ENCODE data around the gene MED13L.

Gene MED13L

GRCh38 chr12:115942346-115942745 is 335.1 kb downstream of the MED13L start:
- no peak for DNase-seq (ENCODE audit: low read depth)

GRCh38 chr12:115941362-115941761 is 336.1 kb downstream of the MED13L start:
- no peak for DNase-seq (ENCODE audit: low read depth)

GRCh38 chr12:115938794-115939377 is 338.6 kb downstream of the MED13L start:
- DNase-seq (ENCODE audit: low read depth), result no peak

GRCh38 chr12:115936997-115937916 is 340.2 kb downstream of the MED13L start:
- DNase-seq (ENCODE audit: low read depth), result no peak

- no peak for DNase-seq (ENCODE audit: low read depth)
These were observed 342.6 kb downstream of the MED13L start for GRCh38 chr12:115934877-115935276.

GRCh38 chr12:115934046-115934445 is 343.4 kb downstream of the MED13L start:
- no peak for DNase-seq (ENCODE audit: low read depth)

GRCh38 chr12:115932066-115932465 is 345.4 kb downstream of the MED13L start:
- no peak for DNase-seq (ENCODE audit: low read depth)

GRCh38 chr12:115930336-115930735 is 347.2 kb downstream of the MED13L start:
- DNase-seq (ENCODE audit: low read depth), result no peak

- no peak for DNase-seq (ENCODE audit: low read depth)
These were observed 351.3 kb downstream of the MED13L start for GRCh38 chr12:115926037-115926670.

- no peak for DNase-seq (ENCODE audit: low read depth)
These were observed 353.6 kb downstream of the MED13L start for GRCh38 chr12:115923851-115924250.

- no peak for DNase-seq (ENCODE audit: low read depth)
These were observed 354.4 kb downstream of the MED13L start for GRCh38 chr12:115922952-115923564.

- no peak for DNase-seq (ENCODE audit: low read depth)
These were observed 356.9 kb downstream of the MED13L start for GRCh38 chr12:115920395-115921183.

- no peak for DNase-seq (ENCODE audit: low read depth)
These were observed 358.7 kb downstream of the MED13L start for GRCh38 chr12:115918763-115919162.

GRCh38 chr12:115916910-115917668 is 360.4 kb downstream of the MED13L start:
- peak; percentile 50 for DNase-seq (ENCODE audit: low read depth)

GRCh38 chr12:115914122-115914521 is 363.4 kb downstream of the MED13L start:
- DNase-seq (ENCODE audit: low read depth), result no peak

- no peak for DNase-seq (ENCODE audit: low read depth)
These were observed 365.1 kb downstream of the MED13L start for GRCh38 chr12:115912440-115912839.

- no peak for DNase-seq (ENCODE audit: low read depth)
These were observed 366.1 kb downstream of the MED13L start for GRCh38 chr12:115911360-115911759.

GRCh38 chr12:115910057-115910456 is 367.4 kb downstream of the MED13L start:
- no peak for DNase-seq (ENCODE audit: low read depth)

Measured in T follicular helper cell (primary cell).